Astrocyte (in vitro differentiated cells and primary cell): ENCODE results near the gene AGBL5. TPM values are rescaled to one million over a fixed set of nuclear protein-coding genes. Genes with fewer than 3 reads are reported as not detected.

Source experiments
- DNase-seq: peaks from one replicate; pipeline ENCODE4 v3.0.0-alpha.2; 2010; ENCODE audit warnings: low read depth
- FAIRE-seq: peaks from 2 replicates; lab custom pipeline; 2011; peaks lifted over from hg19 to GRCh38; lab: Jason Lieb, UNC
- H2AFZ ChIP-seq: 2 replicates; pipeline ENCODE4 v1.6.0; 2012; ENCODE audit warnings: low read depth, low read length, inconsistent platforms
- H3K27ac ChIP-seq: 2 replicates; pipeline ENCODE4 v1.5.1; 2011; ENCODE audit warnings: low read depth, low read length, inconsistent platforms
- H3K27me3 ChIP-seq: 2 replicates; pipeline ENCODE4 v1.6.0; 2011; ENCODE audit warnings: low read length, inconsistent platforms; ENCODE audit not compliant: insufficient read depth
- H3K36me3 ChIP-seq: 2 replicates; pipeline ENCODE4 v1.5.1; 2011; ENCODE audit warnings: low read length, inconsistent platforms; ENCODE audit not compliant: insufficient read depth
- H3K4me1 ChIP-seq: 2 replicates; pipeline ENCODE4 v1.5.1; 2011; ENCODE audit warnings: low read length, inconsistent platforms; ENCODE audit not compliant: insufficient read depth
- H3K4me2 ChIP-seq: 2 replicates; pipeline ENCODE4 v1.6.0; 2012; ENCODE audit warnings: low read length, inconsistent platforms
- H3K4me3 ChIP-seq: 2 replicates; pipeline ENCODE4 v1.5.1; 2011; ENCODE audit warnings: low read depth, mild to moderate bottlenecking, low read length, inconsistent platforms; ENCODE audit not compliant: insufficient read depth
- H3K79me2 ChIP-seq: 2 replicates; pipeline ENCODE4 v1.6.0; 2012; ENCODE audit warnings: mild to moderate bottlenecking, low read length, inconsistent platforms; ENCODE audit not compliant: insufficient read depth
- H3K9ac ChIP-seq: 2 replicates; pipeline ENCODE4 v1.6.0; 2012; ENCODE audit warnings: mild to moderate bottlenecking, low read length, inconsistent platforms
- H3K9me3 ChIP-seq: 2 replicates; pipeline ENCODE4 v1.5.1; 2012; ENCODE audit warnings: low read depth, mild to moderate bottlenecking, low read length, inconsistent platforms; ENCODE audit not compliant: insufficient read depth
- H4K20me1 ChIP-seq: 2 replicates; pipeline ENCODE4 v1.6.0; 2012; ENCODE audit warnings: low read length, inconsistent platforms; ENCODE audit not compliant: insufficient read depth
- H3K27ac Mint-ChIP-seq: one replicate; pipeline ENCODE4 v1.8.0; 2021; ENCODE audit warnings: mild to moderate bottlenecking, mixed read lengths; ENCODE audit not compliant: unreplicated experiment
- H3K27me3 Mint-ChIP-seq: one replicate; pipeline ENCODE4 v1.8.0; 2021; ENCODE audit warnings: low read depth, mixed read lengths; ENCODE audit not compliant: unreplicated experiment
- H3K36me3 Mint-ChIP-seq: one replicate; pipeline ENCODE4 v1.8.0; 2021; ENCODE audit warnings: low read depth, mixed read lengths; ENCODE audit not compliant: unreplicated experiment
- H3K4me1 Mint-ChIP-seq: one replicate; pipeline ENCODE4 v1.8.0; 2021; ENCODE audit warnings: low read depth, mixed read lengths; ENCODE audit not compliant: unreplicated experiment
- H3K4me3 Mint-ChIP-seq: one replicate; pipeline ENCODE4 v1.8.0; 2021; ENCODE audit warnings: mild to moderate bottlenecking, moderate library complexity, mixed read lengths; ENCODE audit not compliant: unreplicated experiment
- H3K9me3 Mint-ChIP-seq: one replicate; pipeline ENCODE4 v1.8.0; 2021; ENCODE audit warnings: mild to moderate bottlenecking, mixed read lengths; ENCODE audit not compliant: unreplicated experiment
- EZH2 ChIP-seq: IDR thresholded peaks from 2 replicates; pipeline ENCODE4 v1.6.1; 2012; ENCODE audit warnings: mild to moderate bottlenecking, low read length, inconsistent platforms; ENCODE audit not compliant: insufficient read depth
- total RNA-seq: library from RNA; stranded (reverse); gene quantifications from 2 replicates; pipeline ENCODE4 v1.2.1, GENCODE V29; 2021
- TF ChIP-seq, protein P1 (sequence below): IDR thresholded peaks from 2 replicates; pipeline ENCODE4 v1.5.1; 2011; ENCODE audit warnings: low read depth, mild to moderate bottlenecking, inconsistent platforms, low read length, moderate library complexity; ENCODE audit not compliant: insufficient read depth

Gene AGBL5
- total RNA-seq, 1 donor from 2014 or later, result 20.7 TPM

DNA sequence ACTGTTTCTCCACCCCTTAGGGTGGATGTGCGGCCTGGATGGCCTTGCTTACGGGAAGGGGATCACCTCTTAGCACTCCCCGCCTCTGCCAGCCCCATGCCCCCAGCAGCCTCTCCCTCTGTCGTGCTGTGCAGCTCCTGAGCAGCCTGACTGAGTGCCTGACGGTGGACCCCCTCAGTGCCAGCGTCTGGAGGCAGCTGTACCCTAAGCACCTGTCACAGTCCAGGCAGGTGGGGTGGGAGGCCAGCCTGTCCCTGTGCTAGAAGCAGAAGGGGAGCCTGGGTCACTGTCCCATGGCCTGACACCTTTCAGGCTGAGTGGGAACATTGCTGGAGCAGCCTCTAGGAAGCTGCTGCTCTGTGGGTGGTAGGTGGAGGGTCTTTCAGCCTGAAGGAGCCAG, 13.5 kb upstream of the AGBL5 start:
- Histone ChIP-seq H3K36me3 (peaks cover 52% of the 10 kb centered on the region), H3K9ac (no peak overlapping the region), H3K27me3 (no peaks in the 10 kb centered on the region), H3K27ac (no peak overlapping the region), H3K4me2 (no peak overlapping the region), H3K4me1 (peaks cover 14% of the 10 kb centered on the region), H3K79me2 (peaks cover 35% of the 10 kb centered on the region), H3K4me3 (no peak overlapping the region), H4K20me1 (peaks cover 91% of the 10 kb centered on the region), H2AFZ (no peak overlapping the region), H3K9me3 (no peaks in the 10 kb centered on the region)
- no peak for FAIRE-seq
- TF ChIP-seq EZH2, result no peak
- TF ChIP-seq, protein P1, sequence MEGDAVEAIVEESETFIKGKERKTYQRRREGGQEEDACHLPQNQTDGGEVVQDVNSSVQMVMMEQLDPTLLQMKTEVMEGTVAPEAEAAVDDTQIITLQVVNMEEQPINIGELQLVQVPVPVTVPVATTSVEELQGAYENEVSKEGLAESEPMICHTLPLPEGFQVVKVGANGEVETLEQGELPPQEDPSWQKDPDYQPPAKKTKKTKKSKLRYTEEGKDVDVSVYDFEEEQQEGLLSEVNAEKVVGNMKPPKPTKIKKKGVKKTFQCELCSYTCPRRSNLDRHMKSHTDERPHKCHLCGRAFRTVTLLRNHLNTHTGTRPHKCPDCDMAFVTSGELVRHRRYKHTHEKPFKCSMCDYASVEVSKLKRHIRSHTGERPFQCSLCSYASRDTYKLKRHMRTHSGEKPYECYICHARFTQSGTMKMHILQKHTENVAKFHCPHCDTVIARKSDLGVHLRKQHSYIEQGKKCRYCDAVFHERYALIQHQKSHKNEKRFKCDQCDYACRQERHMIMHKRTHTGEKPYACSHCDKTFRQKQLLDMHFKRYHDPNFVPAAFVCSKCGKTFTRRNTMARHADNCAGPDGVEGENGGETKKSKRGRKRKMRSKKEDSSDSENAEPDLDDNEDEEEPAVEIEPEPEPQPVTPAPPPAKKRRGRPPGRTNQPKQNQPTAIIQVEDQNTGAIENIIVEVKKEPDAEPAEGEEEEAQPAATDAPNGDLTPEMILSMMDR, result no peak
- no peak overlapping the region for H3K4me3 Mint-ChIP-seq
- peaks cover 34% of the 10 kb centered on the region for H3K36me3 Mint-ChIP-seq
- H3K27me3 Mint-ChIP-seq, result no peaks in the 10 kb centered on the region
- DNase-seq, result no peak
- no peaks in the 10 kb centered on the region for H3K9me3 Mint-ChIP-seq
- no peak overlapping the region for H3K27ac Mint-ChIP-seq
- H3K4me1 Mint-ChIP-seq, result peaks cover 8% of the 10 kb centered on the region

DNA sequence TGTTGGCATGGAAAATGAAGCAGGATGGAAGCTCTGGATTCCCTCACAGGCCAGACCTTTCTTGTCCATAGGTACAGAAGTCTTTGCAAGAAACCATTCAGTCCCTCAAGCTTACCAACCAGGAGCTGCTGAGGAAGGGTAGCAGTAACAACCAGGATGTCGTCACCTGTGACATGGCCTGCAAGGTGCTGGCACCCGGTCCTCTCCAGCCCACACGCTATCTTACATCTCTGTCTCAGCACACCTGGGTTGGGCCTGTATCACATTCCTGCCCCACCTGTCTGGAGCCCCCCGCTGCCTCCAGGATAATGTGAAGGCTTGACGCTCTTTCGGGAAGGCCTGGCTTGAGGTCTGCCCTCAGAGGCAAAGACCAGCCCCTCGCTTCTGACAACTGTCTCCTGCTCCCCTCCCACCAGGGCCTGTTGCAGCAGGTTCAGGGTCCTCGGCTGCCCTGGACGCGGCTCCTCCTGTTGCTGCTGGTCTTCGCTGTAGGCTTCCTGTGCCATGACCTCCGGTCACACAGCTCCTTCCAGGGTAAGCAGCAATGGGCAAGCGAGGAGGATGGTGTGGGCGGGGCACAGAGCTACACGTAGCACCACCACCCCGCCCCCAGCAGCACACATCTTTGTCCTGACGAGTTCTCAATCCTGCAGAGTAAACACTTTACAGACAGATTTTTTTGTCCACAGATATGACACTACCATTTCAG, 12.7 kb upstream of the AGBL5 start:
- Histone ChIP-seq H2AFZ (no peak overlapping the region), H3K27ac (no peak overlapping the region), H3K4me3 (no peak overlapping the region), H3K27me3 (no peaks in the 10 kb centered on the region), H3K36me3 (peaks cover 52% of the 10 kb centered on the region), H3K79me2 (peaks cover 28% of the 10 kb centered on the region), H3K9ac (no peak overlapping the region), H3K4me1 (peaks cover 13% of the 10 kb centered on the region), H4K20me1 (peaks cover 94% of the 10 kb centered on the region), H3K4me2 (no peak overlapping the region), H3K9me3 (no peaks in the 10 kb centered on the region)
- Mint-ChIP-seq H3K4me3 (no peak overlapping the region), H3K27me3 (no peaks in the 10 kb centered on the region), H3K9me3 (no peaks in the 10 kb centered on the region), H3K36me3 (peaks cover 34% of the 10 kb centered on the region), H3K27ac (no peak overlapping the region), H3K4me1 (peaks cover 8% of the 10 kb centered on the region)
- DNase-seq (no peak), FAIRE-seq (no peak)
- TF ChIP-seq, protein P1, result no peak
- no peak for TF ChIP-seq EZH2

DNA sequence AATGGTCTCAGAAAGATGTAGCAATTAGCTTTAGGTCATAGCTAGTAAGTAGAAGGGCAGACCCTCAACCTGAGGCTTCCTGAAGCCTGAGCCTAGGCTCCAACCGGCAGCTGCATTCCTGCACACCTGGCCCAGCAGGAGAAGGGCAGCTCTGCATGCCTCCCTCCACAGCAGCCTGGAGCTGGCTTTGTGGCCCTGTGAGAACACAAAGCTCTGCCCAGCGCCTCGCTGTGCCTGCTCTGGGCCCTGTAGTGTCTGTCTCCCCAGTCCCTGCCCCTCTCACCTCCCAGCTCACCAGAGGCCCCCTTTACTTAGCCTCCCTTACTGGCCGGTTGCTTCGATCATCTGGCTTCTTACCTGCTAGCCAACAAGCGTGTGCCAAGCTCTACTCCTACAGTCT, 12.0 kb upstream of the AGBL5 start:
- Histone ChIP-seq H3K9ac (no peak overlapping the region), H3K4me2 (no peak overlapping the region), H3K27ac (no peak overlapping the region), H2AFZ (no peak overlapping the region), H3K79me2 (peaks cover 21% of the 10 kb centered on the region), H3K36me3 (peaks cover 52% of the 10 kb centered on the region), H4K20me1 (peaks cover 88% of the 10 kb centered on the region), H3K4me3 (no peak overlapping the region), H3K9me3 (no peaks in the 10 kb centered on the region), H3K4me1 (peaks cover 7% of the 10 kb centered on the region), H3K27me3 (no peaks in the 10 kb centered on the region)
- DNase-seq, result no peak
- TF ChIP-seq EZH2, result no peak
- TF ChIP-seq, protein P1, result no peak
- Mint-ChIP-seq H3K9me3 (no peaks in the 10 kb centered on the region), H3K36me3 (peaks cover 30% of the 10 kb centered on the region), H3K27ac (no peak overlapping the region), H3K4me3 (no peak overlapping the region), H3K27me3 (no peaks in the 10 kb centered on the region), H3K4me1 (peaks cover 5% of the 10 kb centered on the region)
- FAIRE-seq, result no peak
